Measurements from ENCODE around the gene TOM1. TPM values are rescaled to one million over a fixed set of nuclear protein-coding genes. Genes with fewer than 3 reads are reported as not detected.

Gene TOM1
- total RNA-seq, 1 experiment from 2014 or later = 49.1 TPM

- Mint-ChIP-seq H3K4me3 (ENCODE audit: low read depth, unreplicated experiment) (no peak overlapping the region), H3K27me3 (ENCODE audit: unreplicated experiment) (no peaks in the 10 kb centered on the region), H3K36me3 (ENCODE audit: insufficient read depth, unreplicated experiment) (peaks cover 37% of the 10 kb centered on the region), H3K4me1 (ENCODE audit: low read depth, unreplicated experiment) (peaks cover 49% of the 10 kb centered on the region), H3K9me3 (ENCODE audit: low read depth, unreplicated experiment) (peaks cover 3% of the 10 kb centered on the region), H3K27ac (ENCODE audit: unreplicated experiment) (peak overlapping the region; percentile 34)
- no TSS peak for BruUV-seq (replicated peaks)
- intact Hi-C loops (cut with micrococcal nuclease; ENCODE audit: unreplicated experiment) = no loop called here
- TF ChIP-seq CTCF (IDR thresholded peaks at IDR 0.05; ENCODE audit: unreplicated experiment) = no peak
- CTCF ChIA-PET = no interaction called here
- no peak for DNase-seq
Measured at GRCh38 chr22:35315141-35315854, 15.6 kb downstream of the TOM1 start.

GRCh38 chr22:35315855-35316745 is 16.4 kb downstream of the TOM1 start:
- Mint-ChIP-seq H3K4me3 (ENCODE audit: low read depth, unreplicated experiment) (no peak overlapping the region), H3K36me3 (ENCODE audit: insufficient read depth, unreplicated experiment) (peaks cover 36% of the 10 kb centered on the region), H3K27ac (ENCODE audit: unreplicated experiment) (no peak overlapping the region), H3K4me1 (ENCODE audit: low read depth, unreplicated experiment) (peaks cover 41% of the 10 kb centered on the region), H3K27me3 (ENCODE audit: unreplicated experiment) (no peaks in the 10 kb centered on the region), H3K9me3 (ENCODE audit: low read depth, unreplicated experiment) (peaks cover 3% of the 10 kb centered on the region)
- no TSS peak for BruUV-seq (replicated peaks)
- intact Hi-C loops (cut with micrococcal nuclease; ENCODE audit: unreplicated experiment) = no loop called here
- no peak for TF ChIP-seq CTCF (IDR thresholded peaks at IDR 0.05; ENCODE audit: unreplicated experiment)
- no peak for DNase-seq
- CTCF ChIA-PET = no interaction called here

- intact Hi-C loops (cut with micrococcal nuclease; ENCODE audit: unreplicated experiment) = no loop called here
- H3K27ac Mint-ChIP-seq (ENCODE audit: unreplicated experiment) = no peak overlapping the region
Measured at GRCh38 chr22:35316751-35317150, 17.1 kb downstream of the TOM1 start.

More at GRCh38 chr22:35316751-35317150, 17.1 kb downstream of the TOM1 start:
- peaks cover 3% of the 10 kb centered on the region for H3K9me3 Mint-ChIP-seq (ENCODE audit: low read depth, unreplicated experiment)
- H3K4me1 Mint-ChIP-seq (ENCODE audit: low read depth, unreplicated experiment) = peaks cover 35% of the 10 kb centered on the region
- no peaks in the 10 kb centered on the region for H3K27me3 Mint-ChIP-seq (ENCODE audit: unreplicated experiment)
- DNase-seq = no peak
- CTCF ChIA-PET = no interaction called here
- BruUV-seq (replicated peaks) = no TSS peak
- H3K36me3 Mint-ChIP-seq (ENCODE audit: insufficient read depth, unreplicated experiment) = peaks cover 35% of the 10 kb centered on the region
- TF ChIP-seq CTCF (IDR thresholded peaks at IDR 0.05; ENCODE audit: unreplicated experiment) = no peak
- H3K4me3 Mint-ChIP-seq (ENCODE audit: low read depth, unreplicated experiment) = no peak overlapping the region

All from Calu3 (cell line).